Thymus (tissue), 11 donors: ENCODE data around the gene RYR1. TPM values are rescaled to one million over a fixed set of nuclear protein-coding genes. Genes with fewer than 3 reads are reported as not detected.

ENCODE experiments used
- DNase-seq, 9 donors: peaks; one replicate each; pipeline ENCODE4 v3.0.0-alpha.2; 2013; ENCODE audit warnings: low spot score in 9 of 9, low read depth in 6 of 9, missing footprints in 1 of 9
- H3K27ac ChIP-seq, 2 donors: one replicate each; pipeline ENCODE4 v1.5.1; 2013; ENCODE audit warnings: control low read depth in 1 of 2, low read depth in 1 of 2, low read length in 1 of 2, mild to moderate bottlenecking in 1 of 2, moderate library complexity in 1 of 2
- H3K27me3 ChIP-seq, 2 donors: one replicate each; pipeline ENCODE4 v1.5.1; 2013; ENCODE audit warnings: low read length in 1 of 2; ENCODE audit not compliant: control insufficient read depth in 2 of 2, insufficient read depth in 1 of 2
- H3K36me3 ChIP-seq, 2 donors: one replicate each; pipeline ENCODE4 v1.5.1; 2013; ENCODE audit warnings: low read length in 1 of 2, mild to moderate bottlenecking in 1 of 2, moderate library complexity in 1 of 2; ENCODE audit not compliant: control insufficient read depth in 2 of 2, insufficient read depth in 2 of 2
- H3K4me1 ChIP-seq, 2 donors: one replicate each; pipeline ENCODE4 v1.5.1; 2013; ENCODE audit warnings: low read length in 2 of 2; ENCODE audit not compliant: control insufficient read depth in 2 of 2, insufficient read depth in 2 of 2
- H3K4me3 ChIP-seq, 2 donors: one replicate each; pipeline ENCODE4 v1.5.1; 2013; ENCODE audit warnings: low read length in 2 of 2, control low read depth in 1 of 2, mild to moderate bottlenecking in 1 of 2
- H3K9me3 ChIP-seq, 2 donors: one replicate each; pipeline ENCODE4 v1.5.1; 2013; ENCODE audit warnings: low read length in 1 of 2, mild to moderate bottlenecking in 1 of 2; ENCODE audit not compliant: control insufficient read depth in 2 of 2, insufficient read depth in 1 of 2
- WGBS: extraction: QIAGEN DNeasy Blood & Tissue Kit; methylation state at CpG from one replicate; pipeline ENCODE4 v1.1.7; 2013; 5-methylcytosine and 5-hydroxymethylcytosine counted together
- polyA plus RNA-seq: library from polyadenylated mRNA; stranded (reverse); fragments of 200-250 nt; gene quantifications from one replicate; pipeline ENCODE4 v1.2.3, GENCODE V29; 2013
- total RNA-seq: library from RNA; stranded (reverse); fragments of 120-200 nt; gene quantifications from one replicate; pipeline ENCODE4 v1.2.4, GENCODE V29; 2013
- donor health status: healthy.

Gene RYR1
- total and polyA plus RNA-seq, 2 donors, result 1.1 to 1.8 TPM

GRCh38 chr19:38457202-38457601 is 23.7 kb downstream of the RYR1 start:
- WGBS, result 91% methylated on average over 5 of the region's 5 CpGs
- H3K27ac ChIP-seq, result no peak overlapping the region
- H3K9me3 ChIP-seq, result no peaks in the 10 kb centered on the region
- H3K4me1 ChIP-seq, result no peaks in the 10 kb centered on the region
- H3K4me3 ChIP-seq, result no peak overlapping the region
- no peak for DNase-seq
- no peaks in the 10 kb centered on the region for H3K27me3 ChIP-seq
- H3K36me3 ChIP-seq, result no peaks in the 10 kb centered on the region

- H3K27me3 ChIP-seq, result no peaks in the 10 kb centered on the region
- no peaks in the 10 kb centered on the region for H3K4me1 ChIP-seq
- DNase-seq, result no peak
- H3K4me3 ChIP-seq, result no peak overlapping the region
- H3K9me3 ChIP-seq, result no peaks in the 10 kb centered on the region
- 95% methylated on average over 15 of the region's 15 CpGs for WGBS
- no peaks in the 10 kb centered on the region for H3K36me3 ChIP-seq
- H3K27ac ChIP-seq, result no peak overlapping the region
Observed at GRCh38 chr19:38457690-38458405, 24.4 kb downstream of the RYR1 start.

- Histone ChIP-seq H3K4me1 (no peaks in the 10 kb centered on the region), H3K4me3 (no peak overlapping the region), H3K27me3 (no peaks in the 10 kb centered on the region), H3K36me3 (no peaks in the 10 kb centered on the region), H3K9me3 (peaks cover 0 to 4% of the 10 kb centered on the region in 2 donors), H3K27ac (no peak overlapping the region)
- WGBS, result 86% methylated on average over 13 of the region's 13 CpGs
- DNase-seq, result no peak
Observed at GRCh38 chr19:38458991-38459390, 25.5 kb downstream of the RYR1 start.

- H3K36me3 ChIP-seq, result no peaks in the 10 kb centered on the region
- no peaks in the 10 kb centered on the region for H3K4me1 ChIP-seq
- WGBS, result 95% methylated on average over 18 of the region's 18 CpGs
- no peak for DNase-seq
- H3K9me3 ChIP-seq, result peaks cover 0 to 4% of the 10 kb centered on the region in 2 donors
- H3K27ac ChIP-seq, result no peak overlapping the region
- H3K4me3 ChIP-seq, result no peak overlapping the region
- no peaks in the 10 kb centered on the region for H3K27me3 ChIP-seq
Observed at GRCh38 chr19:38463365-38463764, 29.9 kb downstream of the RYR1 start.

GRCh38 chr19:38464421-38465082 is 31.1 kb downstream of the RYR1 start:
- WGBS, result 77% methylated on average over 15 of the region's 15 CpGs
- peaks cover 0 to 4% of the 10 kb centered on the region in 2 donors for H3K9me3 ChIP-seq
- DNase-seq, result no peak

GRCh38 chr19:38466050-38466449 is 32.6 kb downstream of the RYR1 start:
- Histone ChIP-seq H3K4me1 (no peaks in the 10 kb centered on the region), H3K4me3 (no peak overlapping the region), H3K36me3 (no peaks in the 10 kb centered on the region), H3K27ac (no peak overlapping the region), H3K9me3 (peaks cover 0 to 4% of the 10 kb centered on the region in 2 donors), H3K27me3 (no peaks in the 10 kb centered on the region)
- 93% methylated on average over 26 of the region's 26 CpGs for WGBS
- DNase-seq, result no peak

More at GRCh38 chr19:38464421-38465082, 31.1 kb downstream of the RYR1 start:
- Histone ChIP-seq H3K4me1 (no peaks in the 10 kb centered on the region), H3K27ac (no peak overlapping the region), H3K4me3 (no peak overlapping the region), H3K36me3 (no peaks in the 10 kb centered on the region), H3K27me3 (no peaks in the 10 kb centered on the region)

GRCh38 chr19:38467541-38468525 is 34.3 kb downstream of the RYR1 start:
- H3K27ac ChIP-seq, result no peak overlapping the region
- DNase-seq, result no peak
- H3K27me3 ChIP-seq, result no peaks in the 10 kb centered on the region
- H3K4me1 ChIP-seq, result no peaks in the 10 kb centered on the region
- H3K36me3 ChIP-seq, result no peaks in the 10 kb centered on the region
- 97% methylated on average over 17 of the region's 17 CpGs for WGBS
- no peak overlapping the region for H3K4me3 ChIP-seq
- peaks cover 0 to 4% of the 10 kb centered on the region in 2 donors for H3K9me3 ChIP-seq

GRCh38 chr19:38469151-38469550 is 35.7 kb downstream of the RYR1 start:
- no peaks in the 10 kb centered on the region for H3K36me3 ChIP-seq
- no peaks in the 10 kb centered on the region for H3K27me3 ChIP-seq
- no peak overlapping the region for H3K27ac ChIP-seq
- WGBS, result 89% methylated on average over 5 of the region's 5 CpGs
- H3K4me3 ChIP-seq, result no peak overlapping the region
- no peaks in the 10 kb centered on the region for H3K9me3 ChIP-seq
- no peak for DNase-seq
- H3K4me1 ChIP-seq, result no peaks in the 10 kb centered on the region
